ENCODE data around the gene TEKTIP1.

- TF ChIP-seq CTCF (IDR thresholded peaks at IDR 0.05) (no peak), POLR2A (IDR thresholded peaks at IDR 0.05) (no peak)
Observed at GRCh38 chr19:3555653-3556422, 16.9 kb downstream of the TEKTIP1 start.
